ENCODE data around the gene NCKAP5.

- TF ChIP-seq EZH2 (IDR thresholded peaks at IDR 0.05; ENCODE audit: low read length, unreplicated experiment) = no peak
- TF ChIP-seq CTCF (conservative IDR thresholded peaks at IDR 0.05; ENCODE audit: low read depth, low read length) = no peak
These were observed 115.2 kb downstream of the NCKAP5 start for GRCh38 chr2:133453032-133453431.

Data from PC-3 (cell line).